Spleen (tissue), 11 donors: ENCODE results near the gene BET1L. TPM values are rescaled to one million over a fixed set of nuclear protein-coding genes. Genes with fewer than 3 reads are reported as not detected.

ENCODE experiments used
- DNase-seq: peaks from one replicate; pipeline ENCODE4 v3.0.0-alpha.2; 2020
- H3K27ac ChIP-seq, 8 donors: fragments of 200-600 bp; sonication (generic) in 7 of 8; 1 replicate in 4 of 8; 2 replicates in 4 of 8; pipeline versions ENCODE4 v1.5.0 to v1.8.0; 2016 to 2021; ENCODE audit warnings: inconsistent platforms in 4 of 8, mild to moderate bottlenecking in 4 of 8, moderate library complexity in 1 of 8
- H3K27me3 ChIP-seq, 7 donors: fragments of 200-600 bp; sonication (generic) in 6 of 7; replicated peaks in 1 of 7; 1 replicate in 4 of 7; 2 replicates in 3 of 7; pipeline versions ENCODE4 v1.5.0 to v1.8.0; 2016 to 2021; ENCODE audit warnings: inconsistent platforms in 3 of 7, mild to moderate bottlenecking in 1 of 7
- H3K36me3 ChIP-seq, 6 donors: fragments of 200-600 bp; sonication (generic) in 5 of 6; 1 replicate in 4 of 6; 2 replicates in 2 of 6; pipeline versions ENCODE4 v1.5.0 to v1.8.0; 2016 to 2021; ENCODE audit warnings: inconsistent platforms in 2 of 6
- H3K4me1 ChIP-seq, 6 donors: fragments of 200-600 bp; sonication (generic) in 5 of 6; 1 replicate in 3 of 6; 2 replicates in 3 of 6; pipeline versions ENCODE4 v1.5.0 to v1.8.0; 2016 to 2021; ENCODE audit warnings: inconsistent platforms in 3 of 6
- H3K4me3 ChIP-seq, 8 donors: fragments of 200-600 bp; sonication (generic) in 7 of 8; 1 replicate in 4 of 8; 2 replicates in 4 of 8; pipeline versions ENCODE4 v1.5.0 to v1.8.0; 2016 to 2021; ENCODE audit warnings: inconsistent platforms in 4 of 8, mild to moderate bottlenecking in 4 of 8, moderate library complexity in 2 of 8
- H3K9me3 ChIP-seq, 8 donors: fragments of 200-600 bp; sonication (generic) in 7 of 8; 1 replicate in 4 of 8; 2 replicates in 4 of 8; pipeline versions ENCODE4 v1.5.0 to v1.8.0; 2016 to 2021; ENCODE audit warnings: inconsistent platforms in 4 of 8
- CTCF ChIP-seq, 11 experiments: fragments of 200-600 bp in 7 of 11; fragments of 450-650 bp in 4 of 11; sonication (generic) in 4 of 11; IDR thresholded peaks in 8 of 11; conservative IDR thresholded peaks in 3 of 11; 1 replicate in 7 of 11; 2 replicates in 4 of 11; pipeline versions ENCODE4 v1.4.0 to v1.8.0; 2016 to 2021; ENCODE audit warnings: antibody characterized with exemption in 11 of 11, inconsistent platforms in 4 of 11, mild to moderate bottlenecking in 1 of 11
- POLR2A ChIP-seq, 3 donors: fragments of 450-650 bp; IDR thresholded peaks; one replicate each; pipeline ENCODE4 v1.5.1; 2017; ENCODE audit warnings: antibody characterized with exemption in 3 of 3, mild to moderate bottlenecking in 1 of 3
- POLR2AphosphoS5 ChIP-seq, 3 donors: sonication (generic); formaldehyde crosslinking; IDR thresholded peaks; one replicate each; pipeline ENCODE4 v1.5.1; 2017; ENCODE audit warnings: antibody characterized with exemption in 3 of 3
- WGBS, 5 donors: extraction: QIAGEN DNeasy Blood & Tissue Kit in 3 of 5; methylation state at CpG; one replicate each; pipeline versions ENCODE4 v1.1.5 to v1.1.7; 2013 to 2018; 5-methylcytosine and 5-hydroxymethylcytosine counted together
- intact Hi-C: fragments of 100-400 bp; cut with DNase I; formaldehyde crosslinking; loops from one replicate; pipeline ENCODE4 v1.15.0; 2023; ENCODE audit warnings: low total_unique reads
- polyA plus RNA-seq, 3 donors: library from polyadenylated mRNA; stranded (reverse); fragments of 200-250 nt; gene quantifications; one replicate each; pipeline ENCODE4 v1.2.1, GENCODE V29; 2013
- total RNA-seq, 7 donors: library from RNA; depleted of rRNA in 3 of 7; stranded (reverse); fragments of >200 nt in 3 of 7; fragmentation: NEBNext Ultra II Directional in 4 of 7; extraction: Animal tissue kit (Norgen Biotek cat#: 25700) in 4 of 7; gene quantifications; one replicate each; pipeline versions ENCODE4 v1.1.0 to v1.2.1, GENCODE V29; 2016 to 2021
- donor health status: healthy with polysubstance abuse.
- donor health status: DM: no; HTN: no; CAD: no; lungs with moderate emphysema.
- donor health status: DM: no; HTN: no; CAD: no.
- donor health status: Bipolar disorder and iron deficiency.
- donor health status: healthy.
- donor health status: DM: no; HTN: no; CAD: no.
- donor health status: DM: yes; HTN: yes; CAD: no.

BET1L gene
- total and polyA plus RNA-seq, 10 donors = 16.2 to 63.5 (median 44.4) TPM

GRCh38 chr11:202490-202889, 4.7 kb downstream of the BET1L start:
- H3K4me1 ChIP-seq = peaks cover 10 to 63% (median 52%) of the 10 kb centered on the region in 6 donors
- peak overlapping the region in 4 of 8 donors; percentile 26 to 54 (median 42) for H3K27ac ChIP-seq
- H3K36me3 ChIP-seq = peaks cover 0 to 60% (median 35%) of the 10 kb centered on the region in 6 donors
- no peak overlapping the region for H3K4me3 ChIP-seq
- TF ChIP-seq POLR2AphosphoS5 (IDR thresholded peaks at IDR 0.05) (peak in 1 of 3 donors; percentile 4), CTCF (IDR thresholded peaks at IDR 0.05 in 8 of 11, conservative IDR thresholded peaks at IDR 0.05 in 3 of 11) (no peak), POLR2A (IDR thresholded peaks at IDR 0.05) (no peak)
- no peaks in the 10 kb centered on the region for H3K9me3 ChIP-seq
- WGBS, 5 donors = 67 to 90% (median 82%) methylated on average over 7 to 8 of the region's 8 CpGs
- no peak for DNase-seq
- intact Hi-C loops = no loop called here
- H3K27me3 ChIP-seq = no peaks in the 10 kb centered on the region

- Histone ChIP-seq H3K27me3 (no peaks in the 10 kb centered on the region), H3K27ac (peak overlapping the region in 4 of 8 donors; percentile 26 to 54 (median 42)), H3K9me3 (no peaks in the 10 kb centered on the region), H3K4me1 (peaks cover 10 to 63% (median 52%) of the 10 kb centered on the region in 6 donors), H3K36me3 (peaks cover 0 to 60% (median 35%) of the 10 kb centered on the region in 6 donors), H3K4me3 (no peak overlapping the region)
- intact Hi-C loops = no loop called here
- TF ChIP-seq CTCF (IDR thresholded peaks at IDR 0.05 in 8 of 11, conservative IDR thresholded peaks at IDR 0.05 in 3 of 11) (no peak), POLR2AphosphoS5 (IDR thresholded peaks at IDR 0.05) (no peak), POLR2A (IDR thresholded peaks at IDR 0.05) (no peak)
- DNase-seq = no peak
- WGBS, 5 donors = 38 to 57% (median 41%) methylated on average over 15 of the region's 15 CpGs
These were observed 5.2 kb downstream of the BET1L start for GRCh38 chr11:201966-202365.

GRCh38 chr11:200224-201003, 6.8 kb downstream of the BET1L start:
- Histone ChIP-seq H3K9me3 (no peaks in the 10 kb centered on the region), H3K4me1 (peaks cover 1 to 48% (median 37%) of the 10 kb centered on the region in 6 donors), H3K27me3 (no peaks in the 10 kb centered on the region), H3K27ac (no peak overlapping the region), H3K4me3 (no peak overlapping the region), H3K36me3 (peaks cover 0 to 55% (median 33%) of the 10 kb centered on the region in 6 donors)
- whole genome bisulfite sequencing, 5 donors = 90 to 97% (median 95%) methylated on average over 11 to 13 of the region's 13 CpGs
- intact Hi-C loops = no loop called here
- TF ChIP-seq POLR2AphosphoS5 (IDR thresholded peaks at IDR 0.05) (peak in 1 of 3 donors; percentile 59), POLR2A (IDR thresholded peaks at IDR 0.05) (no peak), CTCF (IDR thresholded peaks at IDR 0.05 in 8 of 11, conservative IDR thresholded peaks at IDR 0.05 in 3 of 11) (no peak)
- DNase-seq = peak; percentile 70

- Histone ChIP-seq H3K36me3 (peaks cover 0 to 49% (median 28%) of the 10 kb centered on the region in 6 donors), H3K27me3 (no peaks in the 10 kb centered on the region), H3K9me3 (no peaks in the 10 kb centered on the region), H3K27ac (no peak overlapping the region), H3K4me1 (peaks cover 0 to 41% (median 31%) of the 10 kb centered on the region in 6 donors), H3K4me3 (no peak overlapping the region)
- intact Hi-C loops = no loop called here
- WGBS, 5 donors = 80 to 93% (median 88%) methylated on average over 8 of the region's 8 CpGs
- peak; percentile 70 for DNase-seq
- TF ChIP-seq POLR2A (IDR thresholded peaks at IDR 0.05) (no peak), CTCF (IDR thresholded peaks at IDR 0.05 in 8 of 11, conservative IDR thresholded peaks at IDR 0.05 in 3 of 11) (no peak), POLR2AphosphoS5 (IDR thresholded peaks at IDR 0.05) (peak in 1 of 3 donors; percentile 59)
These were observed 7.4 kb downstream of the BET1L start for GRCh38 chr11:199782-200181.
